Putamen (tissue), 1 donor: ENCODE results near the gene ATP8B3.
"Not testable (repeated sequence)": the region's sequence is repeated elsewhere in the genome, so short reads cannot be mapped to it uniquely, and the experiment has no call there.

Source experiments
- DNase-seq: peaks from one replicate; pipeline ENCODE4 v3.0.0-alpha.2; 2016; ENCODE audit warnings: low spot score

The ATP8B3 gene

DNA sequence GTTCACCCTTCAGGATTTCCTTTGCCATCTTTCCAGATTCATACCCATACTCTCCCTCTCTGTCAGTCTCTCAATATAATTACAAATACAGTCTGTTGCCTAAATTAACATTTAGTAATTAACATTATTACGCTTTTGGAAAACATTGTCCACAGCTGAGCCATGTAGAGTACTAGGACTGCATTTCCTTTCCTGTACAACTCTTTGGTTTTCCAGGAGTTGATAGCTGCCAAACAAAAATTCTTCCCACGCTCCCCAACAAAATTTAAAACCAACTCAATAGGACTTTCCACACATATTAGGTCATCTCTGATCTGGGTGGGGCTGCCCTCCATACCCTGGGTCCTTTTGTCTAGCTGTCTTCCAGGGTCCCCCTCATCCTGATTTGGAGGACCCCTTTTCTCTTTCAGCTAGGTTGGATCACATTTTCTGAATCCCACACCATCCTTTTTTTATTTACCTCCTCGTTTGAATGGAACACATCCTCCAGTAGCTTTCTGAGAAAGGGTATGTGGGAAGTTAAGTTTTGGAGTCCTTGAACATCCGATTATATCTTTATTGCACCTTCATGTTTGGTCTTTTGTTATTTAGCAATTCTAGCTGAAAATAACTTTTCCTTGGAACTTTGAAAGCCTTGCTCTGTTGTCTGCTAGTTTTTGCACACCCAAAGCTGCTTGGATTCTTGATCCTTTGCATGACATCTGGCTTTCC is 41.1 kb downstream of the ATP8B3 start:
- DNase-seq: no peak

GRCh38 chr19:1769645-1769985 is 42.5 kb downstream of the ATP8B3 start:
- DNase-seq: no peak

DNA sequence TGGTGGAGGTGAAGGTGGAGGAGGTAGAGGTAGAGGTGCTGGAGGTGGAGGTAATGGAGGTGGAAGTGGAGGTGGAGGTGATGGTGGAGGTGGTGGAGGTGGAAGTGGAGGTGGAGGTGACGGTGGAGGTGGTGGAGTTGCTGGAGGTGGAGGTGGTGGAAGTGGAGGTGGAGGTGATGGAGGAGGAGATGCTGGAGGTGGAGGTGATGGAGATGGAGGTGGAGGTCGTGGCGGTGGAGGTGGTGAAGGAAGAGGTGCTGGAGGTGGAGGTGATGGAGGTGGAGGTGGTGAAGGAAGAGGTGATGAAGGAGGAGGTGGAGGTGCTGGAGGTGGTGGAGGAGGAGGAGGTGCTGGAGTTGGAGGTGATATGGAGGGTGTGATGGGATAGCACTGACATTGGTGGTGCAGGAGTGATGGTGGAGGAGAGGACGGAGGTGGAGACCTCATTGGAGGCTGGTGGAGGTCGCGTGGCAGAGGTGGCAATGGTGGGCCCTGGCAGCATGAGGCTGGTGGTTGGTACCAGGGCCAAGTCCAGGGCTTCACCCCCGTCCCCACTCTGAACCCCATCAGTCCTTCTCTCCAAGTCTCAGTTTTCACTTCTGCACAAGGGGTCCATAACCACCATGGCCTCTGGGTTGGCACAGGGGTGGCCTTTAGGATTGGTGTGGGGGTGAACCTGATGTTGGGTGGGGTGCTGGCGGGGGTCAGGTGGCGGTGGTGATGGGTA is 43.0 kb downstream of the ATP8B3 start:
- no peak for DNase-seq

DNA sequence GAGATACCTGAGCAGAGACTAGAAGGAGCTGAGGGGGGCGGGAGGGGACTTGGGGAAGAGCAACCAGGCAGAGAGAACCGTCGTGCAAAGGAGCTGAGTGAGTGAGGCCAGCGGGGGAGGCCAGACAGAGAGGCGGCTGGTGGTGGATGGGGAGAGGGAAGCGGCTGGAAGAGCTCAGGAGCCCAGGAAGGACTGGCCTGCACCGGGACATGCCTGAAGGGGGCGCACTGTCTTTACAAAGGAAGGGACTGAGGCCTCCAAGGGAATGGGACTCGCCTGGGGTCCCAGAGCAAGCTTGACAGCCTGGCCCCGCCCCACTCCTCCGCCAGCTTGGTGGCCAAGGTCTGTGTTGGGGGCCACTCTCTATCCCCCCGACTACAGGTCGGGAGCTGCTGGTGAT is 43.8 kb downstream of the ATP8B3 start:
- DNase-seq: no peak

DNA sequence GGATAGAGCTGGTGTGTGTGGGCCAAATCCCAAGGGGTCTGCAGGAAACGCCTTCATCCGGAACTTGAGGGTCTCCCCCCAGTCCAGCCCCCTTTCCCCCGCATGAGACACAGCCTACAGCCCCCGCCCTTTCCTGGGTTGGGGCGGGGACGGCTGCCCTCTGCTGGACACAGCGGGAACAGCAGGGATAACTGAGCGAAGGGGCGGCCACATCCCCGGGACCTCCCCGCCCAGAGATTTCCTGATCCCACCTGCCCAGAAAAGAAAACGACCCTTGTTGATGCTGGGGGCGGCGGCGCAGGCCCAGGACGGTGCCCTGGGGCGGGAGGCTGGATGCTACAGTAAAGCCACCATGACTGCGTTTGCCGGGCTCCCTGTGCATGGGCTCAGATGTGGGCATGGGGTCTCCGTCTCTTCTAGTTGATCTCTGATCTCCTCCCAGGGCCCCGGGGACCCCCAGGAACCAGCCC is 44.6 kb downstream of the ATP8B3 start:
- no peak for DNase-seq

- DNase-seq: no peak
These were observed 45.2 kb downstream of the ATP8B3 start for GRCh38 chr19:1766800-1767352.

DNA sequence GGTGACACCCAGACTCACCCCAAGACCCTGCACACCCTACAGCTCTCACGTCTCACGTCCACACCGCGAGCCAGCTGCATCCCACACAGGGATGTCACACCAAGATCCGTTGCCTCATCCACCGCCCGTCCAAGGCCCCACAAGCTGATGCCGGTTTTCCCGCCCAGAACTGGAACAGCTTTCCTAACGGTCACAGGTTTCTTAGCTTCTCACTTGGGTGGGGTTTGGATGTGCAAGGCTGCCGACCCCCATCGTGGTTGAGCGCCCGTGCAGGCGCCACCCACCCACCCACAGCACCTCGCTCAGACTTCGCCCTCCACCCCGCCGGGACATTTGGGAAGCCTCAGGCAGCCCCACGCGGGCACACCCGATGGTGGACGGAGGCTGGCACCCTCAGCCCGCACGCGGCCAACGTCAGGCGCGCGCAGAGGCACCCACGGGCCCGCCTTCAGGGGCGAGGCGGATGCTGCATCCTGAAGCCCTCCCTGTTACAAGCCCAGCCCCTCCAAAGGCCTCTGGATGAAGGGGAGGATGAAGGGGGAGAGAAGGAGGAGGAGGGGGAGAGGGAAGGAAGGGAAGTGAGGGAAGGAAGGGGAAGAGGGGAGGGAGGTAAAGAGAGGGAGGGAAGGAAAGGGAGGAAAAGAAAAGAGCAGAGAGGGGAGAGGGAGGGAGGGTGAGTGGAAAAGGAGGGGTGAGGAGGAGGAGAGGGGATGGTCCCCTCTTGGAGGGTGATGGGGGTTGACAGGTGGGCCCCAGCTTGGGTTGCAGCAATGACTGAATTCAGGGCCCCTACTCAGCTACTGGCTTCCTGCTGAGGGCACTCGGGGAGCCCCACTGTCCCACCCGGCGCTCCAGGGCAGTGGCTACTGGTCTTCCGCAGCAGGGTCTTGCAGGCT is 45.9 kb downstream of the ATP8B3 start:
- DNase-seq: no peak

- no peak for DNase-seq
These were observed 46.7 kb downstream of the ATP8B3 start for GRCh38 chr19:1765232-1765903.

- no peak for DNase-seq
These were observed 47.3 kb downstream of the ATP8B3 start for GRCh38 chr19:1764729-1765128.

GRCh38 chr19:1763648-1764639 is 48.1 kb downstream of the ATP8B3 start:
- DNase-seq: no peak

DNA sequence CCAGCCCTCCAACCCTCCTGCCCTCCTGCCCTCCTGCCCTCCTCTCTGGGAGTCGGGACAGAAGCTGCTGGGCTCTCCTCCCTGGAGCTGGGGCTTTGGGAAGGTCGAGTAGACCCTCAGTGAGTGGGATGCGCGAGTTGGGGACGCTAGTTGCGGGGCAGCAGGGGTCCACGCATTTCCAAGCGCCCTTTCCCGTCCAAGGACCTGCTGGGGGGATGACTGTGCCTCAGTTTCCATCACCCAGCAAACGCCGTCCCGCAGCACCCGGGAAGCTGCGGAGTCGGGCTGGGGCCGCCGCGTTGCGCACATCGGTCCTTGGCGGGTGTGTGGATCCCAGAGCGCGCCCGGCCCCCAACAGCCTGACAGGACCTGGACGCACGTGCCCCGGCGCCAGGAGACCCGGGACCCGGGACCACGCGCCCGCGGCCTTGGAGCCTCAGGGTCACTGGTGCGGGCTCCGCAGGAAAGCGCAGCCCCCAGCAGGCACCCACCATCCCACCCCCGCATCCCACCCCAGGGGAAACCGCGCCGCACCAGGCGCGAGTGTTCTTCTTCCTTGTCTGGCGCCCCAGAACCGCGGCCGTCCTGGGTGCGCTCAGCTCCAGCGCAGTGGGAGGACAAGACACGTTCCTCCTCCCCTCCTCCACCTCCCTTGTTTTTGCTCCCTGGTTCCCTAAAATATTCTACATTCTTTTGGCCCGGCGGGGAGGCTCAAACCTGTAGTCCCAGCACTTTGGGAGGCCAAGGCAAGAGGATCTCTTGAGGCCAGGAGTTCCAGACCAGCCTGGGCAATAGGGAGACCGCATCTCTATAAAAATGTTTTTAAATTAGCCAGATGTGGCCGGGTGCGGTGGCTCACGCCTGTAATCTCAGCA is 49.6 kb downstream of the ATP8B3 start:
- DNase-seq: no peak

DNA sequence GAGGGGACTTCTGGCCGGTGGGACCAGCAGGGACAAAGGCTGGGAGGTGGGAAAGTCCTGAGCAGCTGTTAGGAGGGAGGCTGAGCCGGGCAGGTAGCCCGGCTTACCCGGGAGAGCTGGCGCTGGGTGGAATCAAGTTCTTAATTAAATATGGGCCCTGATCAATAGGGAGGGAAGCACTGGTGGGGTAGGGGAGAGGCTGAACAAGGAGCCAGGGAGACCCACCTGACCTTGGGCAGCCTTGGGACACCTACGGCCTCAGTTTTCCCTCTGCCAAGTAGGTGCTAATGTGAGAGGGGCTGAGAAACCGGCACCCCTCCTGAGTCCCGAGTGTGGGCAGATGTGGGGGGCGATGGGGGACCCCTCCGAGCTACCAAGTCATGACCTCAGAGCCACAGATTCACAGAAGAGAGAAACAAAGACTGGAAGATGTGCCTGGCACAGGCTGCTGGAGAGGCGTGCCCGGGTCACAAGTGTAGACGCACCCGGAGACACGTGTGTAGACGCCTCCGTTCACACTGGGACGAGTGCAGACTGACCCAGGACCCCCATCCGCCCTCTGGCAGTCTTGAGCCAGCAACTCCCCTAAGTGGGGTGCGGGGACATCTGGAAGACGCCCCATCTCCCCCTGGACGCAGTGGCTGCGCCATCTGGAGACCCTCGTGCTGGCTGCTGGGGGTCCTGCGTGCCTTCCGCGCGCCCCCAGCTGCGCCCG is 50.4 kb downstream of the ATP8B3 start:
- DNase-seq: no peak

GRCh38 chr19:1760786-1761527 is 51.1 kb downstream of the ATP8B3 start:
- not testable (repeated sequence) for DNase-seq

DNA sequence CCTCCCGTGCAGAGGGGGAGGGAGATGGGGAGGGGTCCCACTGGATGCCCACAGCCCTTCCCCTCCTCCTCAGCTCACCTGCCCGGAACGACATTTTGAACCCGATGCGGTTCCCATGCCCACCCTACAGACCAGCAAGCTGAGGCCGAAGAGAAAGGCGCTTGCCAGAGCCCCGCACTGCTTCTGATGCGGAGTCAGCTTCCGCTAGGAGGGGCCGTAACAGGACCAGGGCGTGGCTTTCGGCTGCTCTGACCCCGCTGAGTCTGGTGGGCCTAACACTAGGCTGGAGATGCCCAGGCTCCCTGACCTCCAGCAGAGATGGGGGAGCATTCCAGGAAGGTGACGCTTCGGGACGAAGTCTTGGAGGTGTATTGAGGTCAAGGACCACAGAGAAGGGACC is 52.1 kb downstream of the ATP8B3 start:
- no peak for DNase-seq

DNA sequence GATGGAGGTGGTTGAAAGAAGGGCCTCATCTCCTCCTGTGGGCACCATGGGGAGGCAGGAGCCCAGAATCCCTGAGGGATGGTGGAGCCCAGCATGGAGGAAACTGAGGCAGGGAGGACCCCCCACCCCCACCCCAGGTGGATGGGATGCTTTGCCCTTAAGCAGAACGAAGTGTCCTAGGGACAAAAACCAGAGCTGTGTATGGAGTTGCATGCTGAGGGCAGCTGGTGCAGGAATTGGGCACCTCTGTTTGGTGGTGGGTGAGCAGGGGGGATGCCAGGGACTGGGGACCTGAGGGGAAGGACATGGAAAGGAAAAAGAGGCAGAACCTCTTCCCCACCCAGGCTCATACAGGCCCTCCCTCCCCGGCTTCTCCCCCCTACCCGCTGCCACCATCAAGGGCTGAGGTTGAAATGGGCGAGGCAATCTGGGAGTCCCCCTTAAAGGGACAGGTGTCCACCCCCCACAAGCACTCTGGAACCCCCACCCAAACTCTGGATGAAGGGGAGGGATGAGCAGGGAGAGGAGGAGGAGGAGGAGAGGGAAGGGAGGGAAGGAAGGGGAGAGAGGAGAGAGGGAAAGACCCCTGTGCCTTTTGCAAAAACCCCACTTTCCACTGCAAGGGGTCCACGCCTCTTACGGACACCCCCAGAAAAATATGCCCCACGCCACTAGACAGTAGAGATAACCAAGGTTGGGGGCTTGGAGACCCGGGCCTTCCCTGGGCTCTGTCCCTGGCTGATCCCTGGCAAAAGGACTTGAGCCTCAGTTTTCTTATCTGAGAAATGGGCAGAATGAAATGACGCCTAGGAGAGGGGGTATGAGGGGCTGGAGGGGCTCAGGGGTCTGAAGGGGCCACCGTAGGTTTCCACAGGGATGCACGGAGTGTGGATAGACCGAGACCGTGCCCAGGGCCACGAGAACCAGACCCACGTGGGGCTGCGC is 52.8 kb downstream of the ATP8B3 start:
- DNase-seq: no peak

DNA sequence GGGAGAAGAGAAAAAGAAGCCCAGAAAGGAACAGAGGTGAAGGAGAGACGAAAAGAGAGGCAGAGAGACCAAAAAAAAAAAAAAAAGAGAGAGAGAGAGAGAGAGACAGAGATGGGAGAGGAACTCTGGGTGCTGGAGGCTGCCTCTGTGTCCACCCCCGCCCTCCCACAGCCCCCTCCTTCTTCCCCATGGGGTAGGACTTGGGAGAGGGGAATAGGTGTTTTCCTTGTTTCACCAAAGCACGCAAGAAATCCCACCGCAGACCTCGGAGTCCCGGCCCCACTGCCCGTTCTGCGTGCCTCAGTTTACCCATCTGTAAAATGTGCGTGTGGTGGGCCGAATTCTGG is 53.9 kb downstream of the ATP8B3 start:
- DNase-seq: no peak
